Renal pelvis (tissue), 12 donors: Measurements from ENCODE around the gene POLR3GL. TPM values are rescaled to one million over a fixed set of nuclear protein-coding genes. Genes with fewer than 3 reads are reported as not detected.
"Not testable (repeated sequence)": the region's sequence is repeated elsewhere in the genome, so short reads cannot be mapped to it uniquely, and the experiment has no call there.

Experiments used
- DNase-seq: peaks from one replicate; pipeline ENCODE4 v3.0.0-alpha.2; 2013
- long read RNA-seq, 16 experiments: transcript quantifications; one replicate each; lab custom pipeline, GENCODE V29; 2026
- polyA plus RNA-seq, 3 donors: library from polyadenylated mRNA; unstranded; fragments of 120-200 nt; gene quantifications; one replicate each; pipeline ENCODE4 v1.2.1, GENCODE V29; 2013; ENCODE audit not compliant: insufficient read length in 3 of 3

The POLR3GL gene, protein sequence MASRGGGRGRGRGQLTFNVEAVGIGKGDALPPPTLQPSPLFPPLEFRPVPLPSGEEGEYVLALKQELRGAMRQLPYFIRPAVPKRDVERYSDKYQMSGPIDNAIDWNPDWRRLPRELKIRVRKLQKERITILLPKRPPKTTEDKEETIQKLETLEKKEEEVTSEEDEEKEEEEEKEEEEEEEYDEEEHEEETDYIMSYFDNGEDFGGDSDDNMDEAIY
- 10 to 100 TPM; 32.3 to 35.7 (median 34.5) TPM for polyA plus RNA-seq
- long read RNA-seq, donor 1, transcript POLR3GL-202 (8 exons, 1,165 nt): major isoform, 9 of 9 reads
- long read RNA-seq, donor 1, partial matches to known transcripts: 0 of 9 reads
- long read RNA-seq, donor 1, other reads (novel, unspliced or antisense): 0 of 9 reads
- long read RNA-seq, donor 2, transcript POLR3GL-202 (8 exons, 1,165 nt): major isoform, 7 of 13 reads
- long read RNA-seq, donor 2, partial matches to known transcripts: 6 of 13 reads
- long read RNA-seq, donor 2, other reads (novel, unspliced or antisense): 0 of 13 reads
- long read RNA-seq, donor 3, transcript POLR3GL-202 (8 exons, 1,165 nt): major isoform, 6 of 227 reads
- long read RNA-seq, donor 3, partial matches to known transcripts: 221 of 227 reads
- long read RNA-seq, donor 3, other reads (novel, unspliced or antisense): 0 of 227 reads
- long read RNA-seq, donor 4, transcript POLR3GL-202 (8 exons, 1,165 nt): major isoform, 8 of 8 reads
- long read RNA-seq, donor 4, partial matches to known transcripts: 0 of 8 reads
- long read RNA-seq, donor 4, other reads (novel, unspliced or antisense): 0 of 8 reads
- long read RNA-seq, donor 5, partial matches to known transcripts: 0 of 4 reads
- long read RNA-seq, donor 5, other reads (novel, unspliced or antisense): 0 of 4 reads
- long read RNA-seq, donor 6, transcript POLR3GL-202 (8 exons, 1,165 nt): major isoform, 10 of 10 reads
- long read RNA-seq, donor 6, partial matches to known transcripts: 0 of 10 reads
- long read RNA-seq, donor 6, other reads (novel, unspliced or antisense): 0 of 10 reads
- long read RNA-seq, donor 7, transcript POLR3GL-202 (8 exons, 1,165 nt): major isoform, 8 of 8 reads
- long read RNA-seq, donor 7, partial matches to known transcripts: 0 of 8 reads
- long read RNA-seq, donor 7, other reads (novel, unspliced or antisense): 0 of 8 reads
- long read RNA-seq, donor 8, transcript POLR3GL-202 (8 exons, 1,165 nt): major isoform, 5 of 5 reads
- long read RNA-seq, donor 8, partial matches to known transcripts: 0 of 5 reads
- long read RNA-seq, donor 8, other reads (novel, unspliced or antisense): 0 of 5 reads
- long read RNA-seq, donor 9, transcript POLR3GL-202 (8 exons, 1,165 nt): major isoform, 13 of 13 reads
- long read RNA-seq, donor 9, partial matches to known transcripts: 0 of 13 reads
- long read RNA-seq, donor 9, other reads (novel, unspliced or antisense): 0 of 13 reads
- long read RNA-seq, donor 10, transcript POLR3GL-202 (8 exons, 1,165 nt): major isoform, 8 of 381 reads
- long read RNA-seq, donor 10, partial matches to known transcripts: 373 of 381 reads
- long read RNA-seq, donor 10, other reads (novel, unspliced or antisense): 0 of 381 reads
- long read RNA-seq, donor 11: 0 reads
- long read RNA-seq, donor 12, transcript POLR3GL-202 (8 exons, 1,165 nt): major isoform, 13 of 446 reads
- long read RNA-seq, donor 12, partial matches to known transcripts: 151 of 446 reads
- long read RNA-seq, donor 12, other reads (novel, unspliced or antisense): 282 of 446 reads
- long read RNA-seq, donor 13, partial matches to known transcripts: 6 of 10 reads
- long read RNA-seq, donor 13, other reads (novel, unspliced or antisense): 0 of 10 reads
- long read RNA-seq, donor 14: 0 reads
- long read RNA-seq, donor 15, transcript POLR3GL-202 (8 exons, 1,165 nt): major isoform, 15 of 23 reads
- long read RNA-seq, donor 15, partial matches to known transcripts: 8 of 23 reads
- long read RNA-seq, donor 15, other reads (novel, unspliced or antisense): 0 of 23 reads
- long read RNA-seq, donor 16, transcript POLR3GL-202 (8 exons, 1,165 nt): major isoform, 14 of 19 reads
- long read RNA-seq, donor 16, partial matches to known transcripts: 5 of 19 reads
- long read RNA-seq, donor 16, other reads (novel, unspliced or antisense): 0 of 19 reads

DNA sequence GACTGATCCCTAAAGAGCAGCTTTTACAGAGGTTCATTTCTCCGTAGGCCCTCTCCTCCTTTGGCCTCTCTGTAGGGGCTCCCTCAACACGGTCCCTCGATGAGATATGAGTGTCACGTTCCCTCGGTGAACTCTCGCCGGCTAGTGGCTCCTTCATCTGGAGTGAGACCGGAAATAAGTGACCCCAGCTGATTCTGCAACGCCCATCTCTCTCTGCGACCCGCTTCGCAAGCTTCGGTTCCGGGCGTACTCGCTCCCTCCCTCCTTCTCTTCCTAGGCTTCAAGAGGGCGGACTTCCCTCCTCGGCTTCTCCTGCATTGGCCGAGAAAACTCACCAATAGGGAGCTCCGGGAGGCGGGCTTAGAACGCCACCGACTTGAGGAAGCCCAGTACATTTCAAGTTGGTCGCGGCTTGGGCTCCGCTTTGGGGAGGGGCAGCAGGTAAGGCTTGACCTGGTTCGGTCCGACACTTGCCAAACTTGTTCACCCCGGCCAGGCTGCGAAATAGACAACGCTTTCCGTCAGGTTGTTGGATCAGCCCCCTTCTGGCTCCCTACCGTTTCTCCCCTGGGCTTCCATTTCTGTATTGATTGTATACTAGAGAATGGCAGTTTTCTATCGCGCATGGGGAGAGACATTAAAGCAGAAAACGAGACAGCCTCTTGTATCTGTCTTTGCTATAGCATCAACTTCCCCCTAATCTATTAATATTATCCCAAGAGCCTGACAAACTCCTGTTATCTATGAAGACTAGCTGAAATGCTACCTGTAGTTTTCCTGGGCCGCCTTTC is at the start of gene POLR3GL, which contains the start of gene ANKRD34A:
POLR3GL (plus strand) TSS at position 363 of the 791 bp plus-strand sequence. CDS start 10,176 bp downstream, outside the sequence.
ANKRD34A (minus strand) TSS at position 248 of the 791 bp plus-strand sequence. CDS start 2,816 bp downstream, outside the sequence.
- DNase-seq: peak; percentile 96

DNA sequence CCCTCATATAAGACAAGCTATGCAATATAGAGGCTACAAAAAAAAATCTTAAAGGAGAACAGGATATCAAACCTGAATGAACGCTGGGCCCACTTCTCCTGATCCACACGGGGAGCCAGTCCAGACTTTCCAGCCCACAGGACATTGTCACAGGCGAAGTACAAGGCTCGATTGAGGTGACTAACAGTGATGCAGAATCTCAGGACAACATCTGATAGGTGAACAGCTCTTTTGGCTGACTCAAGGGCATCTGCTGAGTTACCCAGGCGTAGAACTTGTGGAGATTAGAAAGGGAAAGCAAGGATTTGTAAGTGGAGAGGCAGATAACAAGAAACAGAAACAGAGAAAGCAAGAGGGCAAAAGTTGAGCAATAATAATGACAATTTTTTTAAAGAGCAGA is 47.7 kb upstream of the POLR3GL start:
- no peak for DNase-seq

DNA sequence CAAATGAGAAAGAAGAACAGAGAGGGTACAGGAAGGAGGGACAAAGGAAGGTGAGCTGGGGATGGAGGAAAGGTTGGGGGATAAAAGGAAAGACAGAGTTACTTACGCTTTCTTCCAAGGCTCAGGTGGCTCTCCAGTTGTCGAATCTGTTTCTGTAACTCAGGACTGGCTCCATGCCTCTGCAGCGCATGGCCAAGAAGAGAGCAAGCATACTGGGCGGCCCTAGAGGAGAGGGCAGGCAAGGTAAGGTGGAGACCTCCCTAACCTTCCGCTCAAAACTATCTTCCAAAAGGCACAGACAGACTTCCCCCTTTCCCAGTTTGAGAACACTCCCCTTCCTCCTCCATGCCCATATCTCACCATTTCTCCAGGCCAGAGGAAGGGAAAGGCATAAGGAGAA is 46.9 kb upstream of the POLR3GL start:
- DNase-seq: no peak

DNA sequence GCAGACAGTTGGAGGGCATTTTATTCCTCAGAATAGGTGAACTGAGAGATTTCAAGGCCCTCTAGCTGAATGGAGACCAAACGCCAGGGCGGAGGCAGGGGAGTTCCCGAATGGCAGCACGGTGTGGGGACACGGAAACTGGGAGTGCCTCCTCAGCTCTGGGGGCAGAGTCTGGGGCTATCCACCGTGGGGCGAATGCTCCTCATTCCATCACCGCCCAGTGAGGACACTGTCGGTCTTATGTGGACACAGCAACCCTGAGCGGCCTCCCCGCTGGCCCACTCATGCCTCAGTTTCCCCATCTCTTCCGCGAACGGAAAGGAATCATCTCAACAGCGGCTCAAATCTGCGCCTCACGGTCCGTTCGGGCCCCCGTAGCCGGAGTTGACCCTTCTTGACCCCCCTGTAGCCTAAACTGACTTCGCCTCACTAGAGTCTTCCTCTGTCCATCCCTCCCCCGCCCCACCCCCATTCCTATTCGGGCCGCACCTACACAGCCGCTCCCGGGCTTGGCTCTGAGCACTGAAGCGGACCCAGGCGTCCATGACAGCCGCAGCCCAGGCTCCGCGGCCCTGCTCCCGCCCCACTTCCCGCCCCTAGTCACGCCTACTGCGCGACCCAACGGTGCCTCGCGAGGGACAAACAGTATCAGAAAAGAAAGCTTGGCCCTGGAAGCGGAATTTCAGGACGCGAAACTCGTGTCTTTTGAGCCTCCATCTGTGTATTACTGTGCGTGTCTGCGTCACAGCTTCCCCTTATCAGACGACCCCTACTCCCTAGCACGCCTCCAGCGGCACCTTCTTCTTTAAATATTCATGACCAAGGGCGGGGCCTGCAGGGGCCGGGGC is 46.1 kb upstream of the POLR3GL start, which contains the start of gene PEX11B:
PEX11B (minus strand) TSS at position 574 of the 848 bp plus-strand sequence; CDS start at position 545, 29 bp downstream.
- peak; percentile 93 for DNase-seq

DNA sequence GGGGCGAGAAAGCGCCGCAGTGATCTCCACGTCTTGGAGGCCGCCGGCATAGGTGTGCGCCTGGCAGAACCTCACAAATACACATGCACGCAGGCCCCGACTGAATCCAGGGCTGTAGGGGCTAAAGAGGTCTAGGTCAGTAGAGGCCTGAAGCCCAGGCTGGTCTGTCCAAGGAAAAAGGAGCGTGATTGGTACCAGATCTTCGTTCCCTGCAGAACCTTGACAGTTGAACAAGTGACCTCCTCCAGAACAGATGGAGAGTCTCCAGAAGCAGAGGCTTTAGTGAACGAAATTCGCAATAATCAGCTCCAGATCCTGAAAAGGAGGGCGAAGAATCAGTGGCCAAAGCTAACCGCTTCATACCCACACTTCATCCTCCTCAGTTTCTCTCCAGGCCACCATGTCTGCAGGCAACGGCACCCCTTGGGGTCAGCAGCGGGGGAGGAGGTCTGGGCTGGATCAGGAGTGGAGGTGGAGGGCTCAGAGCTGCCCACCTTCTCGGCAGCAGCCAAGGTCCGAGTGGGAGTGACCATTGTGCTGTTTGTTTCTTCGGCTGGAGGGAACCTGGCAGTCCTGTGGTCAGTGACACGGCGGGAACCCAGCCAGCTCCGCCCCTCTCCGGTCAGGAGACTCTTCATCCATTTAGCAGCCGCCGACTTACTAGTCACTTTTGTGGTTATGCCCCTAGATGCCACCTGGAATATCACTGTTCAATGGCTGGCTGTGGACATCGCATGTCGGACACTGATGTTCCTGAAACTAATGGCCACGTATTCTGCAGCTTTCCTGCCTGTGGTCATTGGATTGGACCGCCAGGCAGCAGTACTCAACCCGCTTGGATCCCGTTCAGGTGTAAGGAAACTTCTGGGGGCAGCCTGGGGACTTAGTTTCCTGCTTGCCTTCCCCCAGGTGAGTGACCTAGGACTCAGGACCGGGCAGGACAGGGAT is 45.2 kb upstream of the POLR3GL start:
- DNase-seq: no peak

DNA sequence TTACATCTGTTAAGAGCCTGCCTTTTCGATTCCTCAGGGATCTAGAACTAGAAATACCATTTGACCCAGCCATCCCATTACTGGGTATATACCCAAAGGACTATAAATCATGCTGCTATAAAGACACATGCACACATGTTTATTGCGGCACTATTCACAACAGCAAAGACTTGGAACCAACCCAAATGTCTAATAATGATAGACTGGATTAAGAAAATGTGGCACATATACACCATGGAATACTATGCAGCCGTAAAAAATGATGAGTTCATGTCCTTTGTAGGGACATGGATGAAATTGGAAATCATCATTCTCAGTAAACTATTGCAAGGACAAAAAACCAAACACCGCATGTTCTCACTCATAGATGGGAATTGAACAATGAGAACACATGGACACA is 44.2 kb upstream of the POLR3GL start:
- DNase-seq: not testable (repeated sequence)

DNA sequence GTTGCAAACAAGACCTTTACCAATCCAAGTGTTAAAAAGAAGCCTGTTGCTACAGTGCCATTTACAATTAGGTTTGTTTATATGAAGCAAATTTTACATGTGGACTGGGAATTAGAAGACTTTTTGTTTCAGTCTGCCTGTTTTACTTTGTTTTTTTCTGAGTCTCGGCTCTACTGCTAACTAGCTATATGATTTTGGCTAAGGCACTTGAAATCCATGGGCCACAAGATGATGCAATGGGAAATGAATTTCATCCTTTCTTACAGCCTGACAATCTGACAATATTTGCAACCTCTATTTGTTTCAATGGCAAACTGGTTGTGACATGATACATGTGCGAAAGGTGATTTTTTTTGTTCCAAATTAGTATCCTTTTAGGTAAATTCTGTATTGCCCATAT is 42.2 kb upstream of the POLR3GL start:
- DNase-seq: no peak

DNA sequence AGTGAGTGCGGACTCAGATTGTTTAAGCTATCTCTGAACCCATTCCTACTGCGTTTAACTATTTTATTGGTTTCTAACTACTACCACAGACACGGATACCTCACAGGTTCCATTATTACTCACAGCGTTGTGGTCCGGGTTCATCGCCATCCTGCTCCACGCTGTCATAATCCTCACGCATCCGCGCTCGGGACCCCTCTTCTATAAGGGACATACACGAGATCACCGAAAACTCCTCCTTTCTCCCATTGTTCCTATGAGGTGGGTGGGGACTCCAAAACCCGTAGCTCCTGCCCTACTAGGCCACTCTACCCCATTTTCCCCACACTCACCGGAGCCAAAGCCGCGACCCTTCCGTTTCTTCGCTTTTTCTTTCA is 37.8 kb upstream of the POLR3GL start:
- no peak for DNase-seq

DNA sequence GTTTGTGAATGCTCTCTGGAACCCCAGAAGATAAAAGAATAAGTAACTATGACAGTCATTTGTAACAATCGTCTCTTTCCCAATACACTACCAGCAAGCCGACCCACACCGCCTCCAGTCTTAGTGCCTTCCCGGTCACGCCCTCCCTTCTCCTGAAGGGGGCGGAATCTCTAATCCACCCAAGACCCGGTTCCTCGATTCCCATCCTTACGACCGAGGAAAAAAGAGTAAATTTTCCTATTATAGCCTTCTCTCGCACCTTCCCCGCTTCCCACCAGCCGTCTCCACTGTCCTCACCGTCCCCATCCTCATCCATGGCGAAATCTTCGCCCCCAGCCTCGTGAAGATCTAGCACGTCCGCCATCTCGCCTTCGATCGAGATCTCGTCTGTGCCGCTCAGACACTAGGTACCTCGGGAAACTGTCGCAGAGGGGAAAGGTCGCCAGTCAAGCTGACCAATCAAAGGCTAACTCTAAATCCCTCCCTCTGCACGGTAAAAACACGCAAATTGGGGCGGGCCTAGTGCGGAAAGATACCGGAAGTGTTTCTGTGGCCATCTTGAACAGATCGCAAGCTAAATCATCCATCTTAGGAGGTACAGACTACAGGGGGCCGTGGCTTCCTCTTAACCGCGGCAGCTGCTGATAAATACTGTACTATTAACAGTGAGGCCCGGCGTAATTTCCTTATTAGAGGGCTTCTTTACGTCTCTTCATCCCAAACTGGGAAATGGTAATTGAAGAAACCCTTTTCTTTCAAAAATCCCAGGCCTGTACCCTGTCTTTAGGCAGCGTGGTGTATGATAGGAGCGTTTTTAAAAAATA is 37.2 kb upstream of the POLR3GL start, which contains the start of gene RBM8A:
RBM8A (minus strand) TSS at position 422 of the 824 bp plus-strand sequence; CDS start at position 364, 58 bp downstream.
- DNase-seq: peak; percentile 99

DNA sequence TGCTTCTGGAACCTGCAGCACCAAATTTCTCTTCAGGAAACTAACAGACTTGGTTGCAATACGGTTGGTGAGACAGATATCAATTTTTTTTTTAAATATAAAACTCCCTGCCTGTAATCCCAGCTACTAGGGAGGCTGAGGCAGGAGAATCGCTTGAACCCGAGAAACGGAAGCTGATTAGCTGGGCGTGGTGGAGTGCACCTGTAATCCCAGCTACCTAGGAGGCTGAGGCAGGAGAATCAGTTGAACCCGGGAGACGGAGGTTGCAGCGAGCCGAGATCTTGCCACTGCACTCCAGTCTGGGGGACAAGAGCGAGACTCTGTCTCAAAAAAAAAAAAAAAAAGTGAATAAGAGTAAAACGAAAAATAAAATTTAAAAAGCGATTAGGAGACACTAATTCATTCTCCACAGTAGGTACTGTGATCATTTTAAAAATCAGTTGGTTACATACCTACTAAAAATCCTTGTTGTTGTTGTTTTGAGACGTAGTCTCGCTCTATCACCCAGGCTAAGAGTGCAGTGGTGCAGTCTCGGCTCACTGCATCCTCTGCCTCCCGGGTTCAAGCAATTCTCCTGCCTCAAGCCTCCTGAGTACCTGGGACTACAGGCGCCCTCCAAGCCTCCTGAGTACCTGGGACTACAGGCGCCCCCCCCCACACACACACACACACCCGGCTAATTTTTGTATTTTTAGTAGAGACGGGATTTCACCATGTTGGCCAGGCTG is 36.4 kb upstream of the POLR3GL start:
- no peak for DNase-seq

DNA sequence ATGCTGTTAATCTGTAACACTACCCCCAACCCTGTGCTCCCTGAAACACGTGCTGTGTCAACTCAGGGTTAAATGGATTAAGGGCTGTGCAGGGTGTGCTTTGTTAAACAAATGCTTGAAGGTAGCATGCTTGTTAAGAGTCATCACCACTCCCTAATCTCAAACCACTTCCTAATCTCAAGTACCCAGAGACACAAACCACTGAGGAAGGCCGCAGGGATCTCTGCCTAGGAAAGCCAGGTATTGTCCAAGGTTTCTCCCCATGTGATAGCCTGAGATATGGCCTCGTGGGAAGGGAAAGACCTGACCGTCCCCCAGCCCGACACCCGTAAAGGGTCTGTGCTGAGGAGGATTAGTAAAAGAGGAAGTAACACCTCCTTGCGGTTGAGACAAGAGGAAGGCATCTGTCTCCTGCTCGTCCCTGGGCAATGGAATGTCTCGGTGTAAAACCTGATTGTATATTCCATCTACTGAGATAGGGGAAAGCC is 31.9 kb upstream of the POLR3GL start:
- not testable (repeated sequence) for DNase-seq

DNA sequence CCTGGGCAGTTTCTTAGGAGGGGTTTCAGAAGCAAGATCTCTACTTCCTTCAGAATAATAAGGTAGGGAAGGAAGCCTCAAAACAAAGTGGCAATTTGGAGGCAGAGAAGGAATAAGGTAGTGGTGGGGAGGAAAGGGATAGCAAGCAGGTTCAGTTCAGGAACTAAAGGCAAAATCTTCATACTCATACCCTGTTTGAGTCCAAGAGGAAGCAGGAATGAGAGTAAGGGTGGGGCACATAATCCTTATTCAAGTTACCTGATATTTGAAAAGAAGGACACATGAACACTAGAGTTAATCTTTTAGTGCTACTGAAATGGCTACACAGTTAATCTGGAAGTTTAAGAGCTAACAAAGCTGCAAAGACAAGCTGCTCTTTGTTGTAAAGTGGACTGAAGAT is 28.8 kb upstream of the POLR3GL start:
- no peak for DNase-seq

DNA sequence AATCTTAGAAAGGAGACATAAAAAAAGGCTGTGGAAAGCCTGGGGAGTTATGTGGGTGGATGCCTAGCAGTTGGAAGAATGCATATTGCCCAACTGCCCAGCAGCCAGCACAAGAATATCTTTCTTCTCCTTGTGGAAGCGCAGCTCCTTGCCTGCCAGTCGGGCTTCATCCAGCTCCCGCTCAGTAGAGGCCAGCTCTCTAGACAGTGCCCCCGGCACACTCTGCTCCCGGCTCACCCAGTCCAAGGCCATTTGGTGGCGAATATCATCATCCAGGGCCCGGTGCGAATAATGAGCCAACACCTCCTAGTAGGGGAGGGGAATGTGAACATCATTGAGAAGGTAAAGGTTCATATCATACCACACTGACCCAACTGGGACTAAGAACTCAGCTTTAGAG is 28.2 kb upstream of the POLR3GL start:
- DNase-seq: no peak

DNA sequence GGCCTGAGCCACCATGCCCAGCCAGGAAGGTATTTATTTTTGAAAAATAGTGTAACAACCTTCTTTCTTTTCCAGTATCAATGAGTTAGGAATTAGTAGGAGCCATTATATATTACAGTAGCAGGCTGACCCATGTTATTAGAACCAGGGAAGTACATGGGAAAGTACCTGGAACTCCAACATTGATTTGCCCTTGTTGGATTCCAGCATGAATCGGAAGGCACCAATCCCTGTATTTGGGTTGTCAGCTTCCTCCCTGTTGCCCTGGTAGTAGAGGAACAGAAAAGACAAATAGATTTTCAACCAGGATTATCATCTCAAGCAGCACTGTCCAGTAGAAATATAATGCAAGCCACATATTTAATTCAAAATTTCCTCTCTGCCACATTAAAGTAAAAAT is 27.1 kb upstream of the POLR3GL start:
- DNase-seq: no peak

DNA sequence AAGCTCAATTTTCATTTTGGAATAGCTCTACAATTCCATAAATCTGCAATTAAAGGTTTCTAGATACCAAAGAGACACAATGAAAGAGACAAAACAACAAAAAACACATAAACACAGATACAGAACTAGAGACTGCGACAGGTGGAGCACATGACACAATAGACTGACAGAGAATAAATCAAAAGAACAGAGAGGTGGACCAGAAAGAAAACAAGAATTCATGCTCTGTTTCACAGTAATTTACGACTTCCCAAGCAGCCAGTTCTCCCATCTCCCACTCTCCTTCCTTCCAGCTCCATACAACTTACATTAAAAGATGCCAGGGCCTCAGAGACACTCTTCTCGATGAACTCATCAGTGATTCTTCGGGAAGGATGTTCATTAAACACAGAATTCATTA is 22.1 kb upstream of the POLR3GL start:
- no peak for DNase-seq
